ENCODE measurements around the gene WASF3. TPM values are rescaled to one million over a fixed set of nuclear protein-coding genes. Genes with fewer than 3 reads are reported as not detected.

The WASF3 gene
- total RNA-seq, 1 donor from 2014 or later = 25.8 TPM

DNA sequence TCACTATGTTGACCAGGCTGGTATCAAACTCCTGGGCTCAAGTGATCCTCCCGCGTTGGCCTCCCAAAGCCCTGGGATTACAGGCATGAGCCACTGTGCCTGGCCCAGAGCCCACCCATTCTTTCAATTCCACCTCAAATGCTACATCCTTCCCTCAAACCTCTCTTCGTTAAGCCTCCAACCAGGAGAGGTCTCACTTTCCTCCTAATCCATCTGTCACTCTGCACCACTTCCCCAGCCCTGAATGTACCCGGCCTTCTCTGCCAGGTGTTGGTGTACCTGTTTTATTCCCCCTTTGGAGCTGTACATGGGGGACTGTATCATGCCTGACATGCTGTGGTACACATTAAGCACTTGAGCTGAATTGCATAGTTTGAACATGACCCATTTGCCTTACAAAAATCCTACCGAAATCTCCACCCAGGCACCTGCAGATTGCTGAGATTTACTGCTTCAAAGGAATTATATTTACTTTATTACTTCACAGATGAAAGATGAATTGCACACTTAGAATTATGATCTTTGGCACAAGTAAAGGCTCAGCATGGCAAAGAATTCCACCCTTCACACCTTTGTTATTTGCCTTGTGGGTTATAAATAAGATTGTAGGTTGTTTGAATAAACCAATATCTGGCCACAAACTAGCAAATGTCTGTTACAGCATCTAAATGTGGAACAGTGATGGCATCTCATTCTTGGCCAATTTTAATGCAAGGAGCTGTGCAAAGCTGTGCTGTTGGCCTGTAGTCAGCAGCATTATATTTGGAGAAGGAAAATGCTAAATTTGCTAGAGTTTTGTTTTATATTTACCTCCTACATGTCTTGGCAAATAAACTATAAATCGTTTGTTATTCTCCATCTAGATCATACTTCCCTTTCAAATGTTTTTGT is 15.6 kb upstream of the WASF3 start:
- no peak overlapping the region for H3K4me3 ChIP-seq (ENCODE audit: insufficient read depth, low read depth, low read length)
- no peak overlapping the region for H3K27ac ChIP-seq (ENCODE audit: low read depth, low read length)
- H3K9ac ChIP-seq (ENCODE audit: low read length) = no peak overlapping the region
- H2AFZ ChIP-seq (ENCODE audit: low read depth, low read length) = no peak overlapping the region
- no peaks in the 10 kb centered on the region for H3K36me3 ChIP-seq (ENCODE audit: insufficient read depth, low read length)
- no peak overlapping the region for H3K4me3 Mint-ChIP-seq (ENCODE audit: unreplicated experiment)
- H3K27me3 ChIP-seq (ENCODE audit: insufficient read depth, low read length) = peaks cover 13% of the 10 kb centered on the region
- H3K4me1 Mint-ChIP-seq (ENCODE audit: low read depth, unreplicated experiment) = no peaks in the 10 kb centered on the region
- DNase-seq (ENCODE audit: low read depth) = no peak
- no peak overlapping the region for H3K4me2 ChIP-seq (ENCODE audit: low read length)
- H3K9me3 Mint-ChIP-seq (ENCODE audit: unreplicated experiment) = no peaks in the 10 kb centered on the region
- H4K20me1 ChIP-seq (ENCODE audit: insufficient read depth, low read length) = no peaks in the 10 kb centered on the region
- peaks cover 2% of the 10 kb centered on the region for H3K36me3 Mint-ChIP-seq (ENCODE audit: low read depth, unreplicated experiment)
- no peaks in the 10 kb centered on the region for H3K4me1 ChIP-seq (ENCODE audit: insufficient read depth, low read length)
- no peak for FAIRE-seq
- no peak overlapping the region for H3K27ac Mint-ChIP-seq (ENCODE audit: unreplicated experiment)
- H3K9me3 ChIP-seq (ENCODE audit: insufficient read depth, low read depth, low read length) = no peaks in the 10 kb centered on the region
- no peak for TF ChIP-seq EZH2 (IDR thresholded peaks at IDR 0.05; ENCODE audit: insufficient read depth, low read length)
- TF ChIP-seq, protein P1, sequence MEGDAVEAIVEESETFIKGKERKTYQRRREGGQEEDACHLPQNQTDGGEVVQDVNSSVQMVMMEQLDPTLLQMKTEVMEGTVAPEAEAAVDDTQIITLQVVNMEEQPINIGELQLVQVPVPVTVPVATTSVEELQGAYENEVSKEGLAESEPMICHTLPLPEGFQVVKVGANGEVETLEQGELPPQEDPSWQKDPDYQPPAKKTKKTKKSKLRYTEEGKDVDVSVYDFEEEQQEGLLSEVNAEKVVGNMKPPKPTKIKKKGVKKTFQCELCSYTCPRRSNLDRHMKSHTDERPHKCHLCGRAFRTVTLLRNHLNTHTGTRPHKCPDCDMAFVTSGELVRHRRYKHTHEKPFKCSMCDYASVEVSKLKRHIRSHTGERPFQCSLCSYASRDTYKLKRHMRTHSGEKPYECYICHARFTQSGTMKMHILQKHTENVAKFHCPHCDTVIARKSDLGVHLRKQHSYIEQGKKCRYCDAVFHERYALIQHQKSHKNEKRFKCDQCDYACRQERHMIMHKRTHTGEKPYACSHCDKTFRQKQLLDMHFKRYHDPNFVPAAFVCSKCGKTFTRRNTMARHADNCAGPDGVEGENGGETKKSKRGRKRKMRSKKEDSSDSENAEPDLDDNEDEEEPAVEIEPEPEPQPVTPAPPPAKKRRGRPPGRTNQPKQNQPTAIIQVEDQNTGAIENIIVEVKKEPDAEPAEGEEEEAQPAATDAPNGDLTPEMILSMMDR (IDR thresholded peaks at IDR 0.05; ENCODE audit: insufficient read depth, low read depth, low read length) = no peak
- H3K79me2 ChIP-seq (ENCODE audit: insufficient read depth, low read length) = no peaks in the 10 kb centered on the region
- peaks cover 25% of the 10 kb centered on the region for H3K27me3 Mint-ChIP-seq (ENCODE audit: low read depth, unreplicated experiment)

DNA sequence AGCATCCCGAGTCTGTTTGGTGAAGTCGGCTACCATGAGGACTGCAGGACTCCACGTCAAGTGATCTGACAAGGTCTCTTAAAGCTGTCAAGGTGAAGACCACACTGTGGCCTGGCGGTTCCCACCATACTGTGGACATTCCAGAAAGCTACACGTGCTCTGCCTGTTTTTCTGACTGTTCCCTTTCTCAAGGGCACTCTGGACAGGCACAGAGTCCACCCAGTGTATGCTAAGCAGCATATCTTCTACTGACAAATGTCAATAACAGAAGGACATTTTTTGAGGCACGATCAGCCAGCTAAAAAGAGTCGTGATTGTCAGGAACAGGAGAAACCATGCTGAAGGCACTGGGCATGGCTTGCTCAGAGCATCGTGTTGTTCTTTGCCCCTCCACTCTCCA is 12.8 kb upstream of the WASF3 start:
- Histone ChIP-seq H4K20me1 (ENCODE audit: insufficient read depth, low read length) (no peaks in the 10 kb centered on the region), H3K4me2 (ENCODE audit: low read length) (no peak overlapping the region), H3K36me3 (ENCODE audit: insufficient read depth, low read length) (no peaks in the 10 kb centered on the region), H3K4me1 (ENCODE audit: insufficient read depth, low read length) (no peaks in the 10 kb centered on the region), H3K27ac (ENCODE audit: low read depth, low read length) (no peak overlapping the region), H3K79me2 (ENCODE audit: insufficient read depth, low read length) (no peaks in the 10 kb centered on the region), H3K4me3 (ENCODE audit: insufficient read depth, low read depth, low read length) (no peak overlapping the region), H3K9ac (ENCODE audit: low read length) (no peak overlapping the region), H2AFZ (ENCODE audit: low read depth, low read length) (no peak overlapping the region), H3K27me3 (ENCODE audit: insufficient read depth, low read length) (peaks cover 24% of the 10 kb centered on the region), H3K9me3 (ENCODE audit: insufficient read depth, low read depth, low read length) (no peaks in the 10 kb centered on the region)
- Mint-ChIP-seq H3K36me3 (ENCODE audit: low read depth, unreplicated experiment) (peaks cover 1% of the 10 kb centered on the region), H3K9me3 (ENCODE audit: unreplicated experiment) (no peaks in the 10 kb centered on the region), H3K27me3 (ENCODE audit: low read depth, unreplicated experiment) (peaks cover 19% of the 10 kb centered on the region), H3K27ac (ENCODE audit: unreplicated experiment) (no peak overlapping the region), H3K4me3 (ENCODE audit: unreplicated experiment) (no peak overlapping the region), H3K4me1 (ENCODE audit: low read depth, unreplicated experiment) (no peaks in the 10 kb centered on the region)
- FAIRE-seq (no peak), DNase-seq (ENCODE audit: low read depth) (no peak)
- TF ChIP-seq EZH2 (IDR thresholded peaks at IDR 0.05; ENCODE audit: insufficient read depth, low read length) = no peak

DNA sequence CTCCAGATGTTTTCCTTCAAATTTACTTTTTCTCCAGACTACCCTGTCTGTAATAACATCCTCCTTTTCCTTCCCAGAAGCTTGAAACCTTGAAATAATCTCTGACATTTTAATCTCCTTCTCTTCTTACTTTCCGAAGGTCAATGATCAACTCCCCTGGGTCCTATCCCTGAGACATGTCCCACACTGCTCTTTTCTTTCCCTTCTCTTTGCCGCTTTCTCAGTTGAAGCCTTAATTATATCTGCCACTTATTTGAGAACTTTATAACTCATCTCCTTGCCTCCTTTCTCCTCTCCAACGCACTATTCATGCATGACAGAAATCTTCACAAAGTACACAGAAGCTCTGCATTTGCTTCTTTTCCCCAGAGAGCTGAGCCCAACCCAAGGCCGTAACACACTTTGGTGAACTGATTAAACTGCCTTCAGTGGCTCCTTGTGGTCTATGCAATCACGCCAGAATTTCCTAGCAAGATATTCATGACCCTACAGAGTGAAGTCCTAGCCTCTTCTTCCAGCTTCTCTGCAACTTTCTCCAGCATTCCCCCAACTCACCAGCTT is 9.2 kb upstream of the WASF3 start:
- Mint-ChIP-seq H3K27me3 (ENCODE audit: low read depth, unreplicated experiment) (peaks cover 12% of the 10 kb centered on the region), H3K4me1 (ENCODE audit: low read depth, unreplicated experiment) (no peaks in the 10 kb centered on the region), H3K36me3 (ENCODE audit: low read depth, unreplicated experiment) (no peaks in the 10 kb centered on the region), H3K27ac (ENCODE audit: unreplicated experiment) (no peak overlapping the region), H3K9me3 (ENCODE audit: unreplicated experiment) (no peaks in the 10 kb centered on the region), H3K4me3 (ENCODE audit: unreplicated experiment) (no peak overlapping the region)
- H2AFZ ChIP-seq (ENCODE audit: low read depth, low read length) = no peak overlapping the region
- H4K20me1 ChIP-seq (ENCODE audit: insufficient read depth, low read length) = no peaks in the 10 kb centered on the region
- no peak overlapping the region for H3K4me2 ChIP-seq (ENCODE audit: low read length)
- no peaks in the 10 kb centered on the region for H3K79me2 ChIP-seq (ENCODE audit: insufficient read depth, low read length)
- no peak overlapping the region for H3K27ac ChIP-seq (ENCODE audit: low read depth, low read length)
- no peaks in the 10 kb centered on the region for H3K9me3 ChIP-seq (ENCODE audit: insufficient read depth, low read depth, low read length)
- no peak for TF ChIP-seq EZH2 (IDR thresholded peaks at IDR 0.05; ENCODE audit: insufficient read depth, low read length)
- TF ChIP-seq, protein P1 (IDR thresholded peaks at IDR 0.05; ENCODE audit: insufficient read depth, low read depth, low read length) = no peak
- H3K36me3 ChIP-seq (ENCODE audit: insufficient read depth, low read length) = no peaks in the 10 kb centered on the region
- no peaks in the 10 kb centered on the region for H3K4me1 ChIP-seq (ENCODE audit: insufficient read depth, low read length)
- H3K4me3 ChIP-seq (ENCODE audit: insufficient read depth, low read depth, low read length) = no peak overlapping the region
- H3K27me3 ChIP-seq (ENCODE audit: insufficient read depth, low read length) = peaks cover 35% of the 10 kb centered on the region
- no peak for DNase-seq (ENCODE audit: low read depth)
- H3K9ac ChIP-seq (ENCODE audit: low read length) = no peak overlapping the region
- no peak for FAIRE-seq
